Smooth muscle cell (in vitro differentiated cells): ENCODE measurements around the gene OTOS. TPM values are rescaled to one million over a fixed set of nuclear protein-coding genes. Genes with fewer than 3 reads are reported as not detected.

Source experiments
- DNase-seq: peaks from one replicate; lab custom pipeline; 2025; ENCODE audit not compliant: unreplicated experiment; lab: John Stamatoyannopoulos, UW
- H2AFZ ChIP-seq: fragments of 200-600 bp; sonication (generic); 2 replicates; pipeline ENCODE4 v1.6.0; 2016; ENCODE audit warnings: antibody characterized with exemption, low read depth, mild to moderate bottlenecking
- H3F3A ChIP-seq: fragments of 200-600 bp; sonication (generic); 2 replicates; pipeline ENCODE4 v1.6.0; 2017; ENCODE audit warnings: antibody characterized with exemption, low read depth
- H3K27ac ChIP-seq: fragments of 200-600 bp; sonication (generic); 2 replicates; pipeline ENCODE4 v1.5.1; 2016; ENCODE audit warnings: low read depth, mild to moderate bottlenecking
- H3K27me3 ChIP-seq: fragments of 200-600 bp; sonication (generic); 2 replicates; pipeline ENCODE4 v1.6.1; 2016; ENCODE audit warnings: low read depth, mild to moderate bottlenecking
- H3K36me3 ChIP-seq: fragments of 200-600 bp; sonication (generic); 2 replicates; pipeline ENCODE4 v1.5.1; 2016; ENCODE audit warnings: low read depth
- H3K4me1 ChIP-seq: fragments of 200-600 bp; sonication (generic); 2 replicates; pipeline ENCODE4 v1.5.1; 2016; ENCODE audit warnings: low read depth
- H3K4me2 ChIP-seq: fragments of 200-600 bp; sonication (generic); 2 replicates; pipeline ENCODE4 v1.6.0; 2016; ENCODE audit warnings: mild to moderate bottlenecking
- H3K4me3 ChIP-seq: fragments of 200-600 bp; sonication (generic); 2 replicates; pipeline ENCODE4 v1.5.1; 2016; ENCODE audit warnings: mild to moderate bottlenecking
- H3K79me2 ChIP-seq: fragments of 200-600 bp; sonication (generic); 2 replicates; pipeline ENCODE4 v1.6.0; 2016; ENCODE audit warnings: low read depth, mild to moderate bottlenecking
- H3K9ac ChIP-seq: fragments of 200-600 bp; sonication (generic); 2 replicates; pipeline ENCODE4 v1.6.0; 2016; ENCODE audit warnings: low read depth
- H3K9me3 ChIP-seq: fragments of 200-600 bp; sonication (generic); replicated peaks from 2 replicates; pipeline ENCODE4 v1.5.1; 2016; ENCODE audit warnings: low read depth
- H4K20me1 ChIP-seq: fragments of 200-600 bp; sonication (generic); 2 replicates; pipeline ENCODE4 v1.6.0; 2016; ENCODE audit warnings: low read depth
- CTCF ChIP-seq: fragments of 200-600 bp; sonication (generic); IDR thresholded peaks from 2 replicates; pipeline ENCODE4 v1.5.1; 2017; ENCODE audit warnings: borderline replicate concordance, mild to moderate bottlenecking, antibody characterized with exemption; ENCODE audit not compliant: insufficient read depth, poor library complexity, severe bottlenecking
- WGBS: methylation state at CpG from one replicate; pipeline ENCODE4 v1.1.7; 2016; ENCODE audit warnings: low lambda C conversion rate; 5-methylcytosine and 5-hydroxymethylcytosine counted together
- polyA plus RNA-seq: library from polyadenylated mRNA; unstranded; fragments of >200 nt; fragmentation: Nextera tagmentation; extraction: Ambion mirVana; gene quantifications from 2 replicates; pipeline ENCODE4 v1.2.1, GENCODE V29; 2016
- total RNA-seq: library from RNA; depleted of rRNA; stranded (reverse); fragments of >200 nt; gene quantifications from 2 replicates; pipeline ENCODE4 v1.2.3, GENCODE V29; 2014

Gene OTOS
- total and polyA plus RNA-seq, 2 experiments from 2014 or later: not detected

- no peak overlapping the region for H3K4me2 ChIP-seq
- H3K4me3 ChIP-seq: no peak overlapping the region
- no peak overlapping the region for H3K9ac ChIP-seq
- H4K20me1 ChIP-seq: no peaks in the 10 kb centered on the region
- no peak for TF ChIP-seq CTCF
- H3K9me3 ChIP-seq: no peaks in the 10 kb centered on the region
- 91% methylated on average over 12 of the region's 12 CpGs for WGBS
- no peaks in the 10 kb centered on the region for H3F3A ChIP-seq
- no peaks in the 10 kb centered on the region for H3K27me3 ChIP-seq
- no peak overlapping the region for H3K27ac ChIP-seq
- no peak overlapping the region for H2AFZ ChIP-seq
- no peaks in the 10 kb centered on the region for H3K36me3 ChIP-seq
- no peaks in the 10 kb centered on the region for H3K79me2 ChIP-seq
- H3K4me1 ChIP-seq: no peaks in the 10 kb centered on the region
- no peak for DNase-seq
Observed at GRCh38 chr2:240146627-240147278, 6.3 kb upstream of the OTOS start.

- no peak for DNase-seq
- no peak overlapping the region for H3K4me2 ChIP-seq
- H3K27ac ChIP-seq: no peak overlapping the region
- H3F3A ChIP-seq: no peaks in the 10 kb centered on the region
- no peaks in the 10 kb centered on the region for H3K79me2 ChIP-seq
- no peaks in the 10 kb centered on the region for H3K4me1 ChIP-seq
- no peaks in the 10 kb centered on the region for H3K27me3 ChIP-seq
- no peaks in the 10 kb centered on the region for H3K36me3 ChIP-seq
- H3K4me3 ChIP-seq: no peak overlapping the region
- no peaks in the 10 kb centered on the region for H4K20me1 ChIP-seq
- WGBS: 88% methylated on average over 10 of the region's 10 CpGs
- H2AFZ ChIP-seq: no peak overlapping the region
- no peak for TF ChIP-seq CTCF
- no peak overlapping the region for H3K9ac ChIP-seq
- H3K9me3 ChIP-seq: no peaks in the 10 kb centered on the region
Observed at GRCh38 chr2:240146141-240146561, 5.7 kb upstream of the OTOS start.

- Histone ChIP-seq H3K4me2 (no peak overlapping the region), H3K27ac (no peak overlapping the region), H3K4me3 (no peak overlapping the region), H3K4me1 (peaks cover 3% of the 10 kb centered on the region), H4K20me1 (no peaks in the 10 kb centered on the region), H3K36me3 (no peaks in the 10 kb centered on the region), H3K9me3 (no peaks in the 10 kb centered on the region), H3K79me2 (no peaks in the 10 kb centered on the region), H3F3A (no peaks in the 10 kb centered on the region), H2AFZ (no peak overlapping the region), H3K9ac (no peak overlapping the region), H3K27me3 (no peaks in the 10 kb centered on the region)
- 87% methylated on average over 13 of the region's 13 CpGs for WGBS
- no peak for TF ChIP-seq CTCF
- no peak for DNase-seq
Observed at GRCh38 chr2:240145461-240145860, 5.0 kb upstream of the OTOS start.

GRCh38 chr2:240144649-240145261 lies 4.3 kb upstream of the OTOS start:
- H3K27me3 ChIP-seq: no peaks in the 10 kb centered on the region
- no peak overlapping the region for H3K4me3 ChIP-seq
- no peak overlapping the region for H3K27ac ChIP-seq
- 87% methylated on average over 18 of the region's 20 CpGs for WGBS
- no peaks in the 10 kb centered on the region for H3K9me3 ChIP-seq
- no peak for TF ChIP-seq CTCF
- H3F3A ChIP-seq: no peaks in the 10 kb centered on the region
- peaks cover 9% of the 10 kb centered on the region for H3K4me1 ChIP-seq
- no peaks in the 10 kb centered on the region for H3K79me2 ChIP-seq
- H3K36me3 ChIP-seq: no peaks in the 10 kb centered on the region
- DNase-seq: no peak
- H3K4me2 ChIP-seq: no peak overlapping the region
- no peak overlapping the region for H2AFZ ChIP-seq
- H4K20me1 ChIP-seq: no peaks in the 10 kb centered on the region
- no peak overlapping the region for H3K9ac ChIP-seq
